RWPE2 (cell line): ENCODE results near the gene RPL15.

Experiments used
- ATAC-seq: fragments of 200-7000 bp; cut with Tn5 transposase; 3 replicates; pipeline ENCODE4 v1.9.1; 2021; ENCODE audit warnings: low read depth
- DNase-seq: peaks from one replicate; pipeline ENCODE4 v3.0.0-alpha.2; 2020; ENCODE audit warnings: low spot score
- H3K27ac ChIP-seq: fragments of 450-650 bp; 2 replicates; pipeline ENCODE4 v1.5.1; 2017; ENCODE audit warnings: mild to moderate bottlenecking; ENCODE audit not compliant: poor library complexity, severe bottlenecking
- H3K27me3 ChIP-seq: fragments of 250-450 bp; sonication (Bioruptor Pico); 2 replicates; pipeline ENCODE4 v1.5.1; 2021; ENCODE audit warnings: mild to moderate bottlenecking, moderate library complexity; ENCODE audit not compliant: insufficient read depth, poor library complexity, severe bottlenecking
- H3K36me3 ChIP-seq: fragments of 250-450 bp; sonication (Bioruptor Pico); 2 replicates; pipeline ENCODE4 v1.5.1; 2020; ENCODE audit warnings: low read depth, mild to moderate bottlenecking, moderate library complexity
- H3K4me1 ChIP-seq: fragments of 250-450 bp; sonication (Bioruptor Pico); 2 replicates; pipeline ENCODE4 v1.5.1; 2021; ENCODE audit warnings: mild to moderate bottlenecking, moderate library complexity; ENCODE audit not compliant: insufficient read depth, poor library complexity, severe bottlenecking
- H3K4me3 ChIP-seq: fragments of 250-450 bp; sonication (Bioruptor Pico); 2 replicates; pipeline ENCODE4 v1.5.1; 2021; ENCODE audit warnings: mild to moderate bottlenecking, moderate library complexity; ENCODE audit not compliant: severe bottlenecking
- H3K9me3 ChIP-seq: fragments of 250-450 bp; sonication (Bioruptor Pico); 2 replicates; pipeline ENCODE4 v1.5.1; 2021; ENCODE audit warnings: mild to moderate bottlenecking, moderate library complexity; ENCODE audit not compliant: severe bottlenecking
- TF ChIP-seq, protein P1 (sequence below): fragments of 450-650 bp; IDR thresholded peaks from one replicate; pipeline ENCODE4 v1.5.1; 2017; ENCODE audit warnings: mild to moderate bottlenecking, moderate library complexity; ENCODE audit not compliant: poor library complexity, severe bottlenecking

RPL15 gene

GRCh38 chr3:23872330-23872729 is 44.6 kb upstream of the RPL15 start:
- DNase-seq (no peak), ATAC-seq (no peak)
- TF ChIP-seq, protein P1, sequence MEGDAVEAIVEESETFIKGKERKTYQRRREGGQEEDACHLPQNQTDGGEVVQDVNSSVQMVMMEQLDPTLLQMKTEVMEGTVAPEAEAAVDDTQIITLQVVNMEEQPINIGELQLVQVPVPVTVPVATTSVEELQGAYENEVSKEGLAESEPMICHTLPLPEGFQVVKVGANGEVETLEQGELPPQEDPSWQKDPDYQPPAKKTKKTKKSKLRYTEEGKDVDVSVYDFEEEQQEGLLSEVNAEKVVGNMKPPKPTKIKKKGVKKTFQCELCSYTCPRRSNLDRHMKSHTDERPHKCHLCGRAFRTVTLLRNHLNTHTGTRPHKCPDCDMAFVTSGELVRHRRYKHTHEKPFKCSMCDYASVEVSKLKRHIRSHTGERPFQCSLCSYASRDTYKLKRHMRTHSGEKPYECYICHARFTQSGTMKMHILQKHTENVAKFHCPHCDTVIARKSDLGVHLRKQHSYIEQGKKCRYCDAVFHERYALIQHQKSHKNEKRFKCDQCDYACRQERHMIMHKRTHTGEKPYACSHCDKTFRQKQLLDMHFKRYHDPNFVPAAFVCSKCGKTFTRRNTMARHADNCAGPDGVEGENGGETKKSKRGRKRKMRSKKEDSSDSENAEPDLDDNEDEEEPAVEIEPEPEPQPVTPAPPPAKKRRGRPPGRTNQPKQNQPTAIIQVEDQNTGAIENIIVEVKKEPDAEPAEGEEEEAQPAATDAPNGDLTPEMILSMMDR = no peak
- Histone ChIP-seq H3K4me1 (peaks cover 22% of the 10 kb centered on the region), H3K27ac (no peak overlapping the region), H3K27me3 (no peaks in the 10 kb centered on the region), H3K4me3 (no peak overlapping the region), H3K36me3 (no peaks in the 10 kb centered on the region), H3K9me3 (no peaks in the 10 kb centered on the region)

DNA sequence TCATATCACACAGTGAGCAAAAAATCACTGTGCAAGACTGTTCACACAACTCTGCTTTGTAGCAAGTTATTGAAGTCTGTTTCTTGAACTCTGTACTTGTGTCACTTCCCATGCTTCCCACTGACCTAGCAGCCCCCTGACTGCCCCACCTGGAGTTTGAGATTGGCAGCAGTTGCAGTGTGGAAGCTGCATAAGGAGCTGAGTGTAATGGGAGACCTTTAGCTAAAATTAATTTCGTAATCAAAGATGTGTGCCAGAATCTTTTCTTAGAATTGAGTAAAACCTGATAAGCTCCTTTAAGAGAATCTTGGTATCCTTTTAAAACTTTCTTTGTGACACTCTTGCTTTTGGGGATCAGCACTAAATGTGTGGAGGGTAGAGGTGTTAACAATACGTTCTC is 43.0 kb upstream of the RPL15 start:
- no peaks in the 10 kb centered on the region for H3K36me3 ChIP-seq
- no peaks in the 10 kb centered on the region for H3K27me3 ChIP-seq
- no peak for DNase-seq
- H3K4me3 ChIP-seq = no peak overlapping the region
- no peak overlapping the region for H3K27ac ChIP-seq
- peaks cover 29% of the 10 kb centered on the region for H3K4me1 ChIP-seq
- TF ChIP-seq, protein P1 = no peak
- no peaks in the 10 kb centered on the region for H3K9me3 ChIP-seq
- peak; percentile 15; the same call in 1 of the 3 replicates for ATAC-seq

DNA sequence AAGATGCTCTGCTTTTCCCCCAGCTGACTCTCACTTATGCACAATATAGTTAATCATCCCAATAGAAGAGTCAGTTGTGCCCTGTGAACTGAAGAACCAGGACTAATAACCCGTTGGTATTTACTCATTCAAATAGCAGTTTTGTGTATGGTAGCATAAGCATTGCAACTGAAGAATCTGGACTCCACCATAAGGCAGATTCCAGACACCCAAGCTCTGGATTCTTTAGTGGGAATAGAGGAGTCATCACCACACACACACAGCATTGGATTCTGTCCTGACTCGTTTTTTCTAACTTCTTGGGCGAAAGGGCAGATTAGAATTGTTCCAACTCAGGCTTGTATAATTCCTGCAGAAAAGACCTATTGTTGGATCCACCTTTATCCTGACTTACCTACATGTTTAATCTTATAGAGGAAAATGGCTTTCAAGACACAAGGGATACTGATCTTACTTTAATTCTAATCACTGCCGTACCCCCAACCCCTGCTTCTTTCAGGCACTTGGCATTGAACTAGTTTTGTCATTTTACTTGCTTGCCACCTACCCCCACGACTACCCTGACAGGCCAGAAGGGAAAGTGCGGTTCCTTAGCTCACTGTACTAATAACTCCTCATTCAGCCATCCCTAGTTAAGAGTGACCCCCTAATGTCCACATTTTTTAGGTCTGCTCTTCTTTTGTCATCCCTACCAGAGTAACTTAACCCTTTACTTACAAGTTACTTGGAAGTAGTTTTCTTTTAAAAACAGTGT is 42.4 kb upstream of the RPL15 start:
- Histone ChIP-seq H3K27me3 (no peaks in the 10 kb centered on the region), H3K9me3 (no peaks in the 10 kb centered on the region), H3K36me3 (no peaks in the 10 kb centered on the region), H3K4me1 (peaks cover 29% of the 10 kb centered on the region), H3K4me3 (no peak overlapping the region), H3K27ac (no peak overlapping the region)
- ATAC-seq = peak; percentile 51
- no peak for DNase-seq
- TF ChIP-seq, protein P1 = no peak

DNA sequence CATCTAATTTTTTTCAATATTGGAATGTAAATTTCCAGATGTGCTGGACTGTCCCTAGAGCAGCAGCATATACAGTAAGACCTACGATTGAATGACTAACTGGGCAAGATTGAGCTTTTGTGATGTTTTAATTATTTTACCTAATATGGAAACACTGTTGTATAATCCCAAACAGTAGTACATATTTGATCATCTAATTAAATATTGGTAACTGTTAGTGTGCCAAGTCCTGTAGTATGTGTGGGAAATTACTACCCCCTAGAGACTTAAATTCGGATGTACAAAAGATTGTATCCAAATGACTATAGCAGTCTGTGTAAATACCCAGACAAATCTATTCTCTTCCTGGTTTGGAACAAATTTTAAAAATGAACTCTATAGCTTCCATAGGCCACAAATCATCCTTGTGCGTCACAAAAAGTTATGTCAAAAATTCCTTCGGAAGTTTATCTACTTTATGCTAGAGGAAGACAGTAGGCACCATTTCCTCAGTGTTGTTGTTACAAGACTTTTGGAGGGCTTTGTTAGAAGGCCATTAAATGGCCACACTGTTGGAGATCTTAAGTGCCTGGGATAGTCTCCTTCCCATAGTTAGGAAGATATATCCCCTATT is 41.7 kb upstream of the RPL15 start:
- Histone ChIP-seq H3K27me3 (no peaks in the 10 kb centered on the region), H3K4me1 (peaks cover 29% of the 10 kb centered on the region), H3K27ac (no peak overlapping the region), H3K36me3 (no peaks in the 10 kb centered on the region), H3K9me3 (no peaks in the 10 kb centered on the region), H3K4me3 (no peak overlapping the region)
- ATAC-seq = no peak
- DNase-seq = no peak
- TF ChIP-seq, protein P1 = no peak

- DNase-seq = no peak
- Histone ChIP-seq H3K27me3 (no peaks in the 10 kb centered on the region), H3K4me3 (no peak overlapping the region), H3K9me3 (no peaks in the 10 kb centered on the region), H3K4me1 (peaks cover 29% of the 10 kb centered on the region), H3K36me3 (no peaks in the 10 kb centered on the region; the same call in 1 of the 2 replicates), H3K27ac (peak overlapping the region; percentile 15)
- no peak for ATAC-seq
- TF ChIP-seq, protein P1 = no peak
These were observed 40.0 kb upstream of the RPL15 start for GRCh38 chr3:23876923-23877322.
